ENCODE results near the gene FCN1. TPM values are rescaled to one million over a fixed set of nuclear protein-coding genes. Genes with fewer than 3 reads are reported as not detected.

The FCN1 gene
- total and polyA plus RNA-seq, 2 experiments from 2014 or later: not detected

GRCh38 chr9:134937566-134938345 lies 20.0 kb upstream of the FCN1 start:
- Histone ChIP-seq H2AFZ (no peak overlapping the region), H3K4me1 (ENCODE audit: insufficient read depth) (no peaks in the 10 kb centered on the region), H3K9me2 (replicated peaks; ENCODE audit: insufficient read depth) (no peaks in the 10 kb centered on the region), H3K27me3 (no peaks in the 10 kb centered on the region), H4K20me1 (ENCODE audit: insufficient read depth, poor library complexity, severe bottlenecking) (no peaks in the 10 kb centered on the region), H3K36me3 (replicated peaks; ENCODE audit: insufficient read depth, low read depth) (no peaks in the 10 kb centered on the region), H3K27ac (no peak overlapping the region), H3K4me2 (no peak overlapping the region), H3K79me2 (no peaks in the 10 kb centered on the region), H3K9me3 (ENCODE audit: low read depth) (no peaks in the 10 kb centered on the region), H3K4me3 (no peak overlapping the region)
- WGBS (ENCODE audit: low lambda C conversion rate, missing lambda C conversion rate): 78% methylated on average over 11 of the region's 11 CpGs
- TF ChIP-seq, protein P1, sequence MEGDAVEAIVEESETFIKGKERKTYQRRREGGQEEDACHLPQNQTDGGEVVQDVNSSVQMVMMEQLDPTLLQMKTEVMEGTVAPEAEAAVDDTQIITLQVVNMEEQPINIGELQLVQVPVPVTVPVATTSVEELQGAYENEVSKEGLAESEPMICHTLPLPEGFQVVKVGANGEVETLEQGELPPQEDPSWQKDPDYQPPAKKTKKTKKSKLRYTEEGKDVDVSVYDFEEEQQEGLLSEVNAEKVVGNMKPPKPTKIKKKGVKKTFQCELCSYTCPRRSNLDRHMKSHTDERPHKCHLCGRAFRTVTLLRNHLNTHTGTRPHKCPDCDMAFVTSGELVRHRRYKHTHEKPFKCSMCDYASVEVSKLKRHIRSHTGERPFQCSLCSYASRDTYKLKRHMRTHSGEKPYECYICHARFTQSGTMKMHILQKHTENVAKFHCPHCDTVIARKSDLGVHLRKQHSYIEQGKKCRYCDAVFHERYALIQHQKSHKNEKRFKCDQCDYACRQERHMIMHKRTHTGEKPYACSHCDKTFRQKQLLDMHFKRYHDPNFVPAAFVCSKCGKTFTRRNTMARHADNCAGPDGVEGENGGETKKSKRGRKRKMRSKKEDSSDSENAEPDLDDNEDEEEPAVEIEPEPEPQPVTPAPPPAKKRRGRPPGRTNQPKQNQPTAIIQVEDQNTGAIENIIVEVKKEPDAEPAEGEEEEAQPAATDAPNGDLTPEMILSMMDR (IDR thresholded peaks at IDR 0.05; ENCODE audit: poor library complexity): no peak
- TF ChIP-seq EZH2 (IDR thresholded peaks at IDR 0.05; ENCODE audit: borderline replicate concordance) (no peak), EZH2phosphoT487 (IDR thresholded peaks at IDR 0.05; ENCODE audit: low read depth, severe bottlenecking, unreplicated experiment) (no peak)
- DNase-seq (ENCODE audit: low spot score): no peak

DNA sequence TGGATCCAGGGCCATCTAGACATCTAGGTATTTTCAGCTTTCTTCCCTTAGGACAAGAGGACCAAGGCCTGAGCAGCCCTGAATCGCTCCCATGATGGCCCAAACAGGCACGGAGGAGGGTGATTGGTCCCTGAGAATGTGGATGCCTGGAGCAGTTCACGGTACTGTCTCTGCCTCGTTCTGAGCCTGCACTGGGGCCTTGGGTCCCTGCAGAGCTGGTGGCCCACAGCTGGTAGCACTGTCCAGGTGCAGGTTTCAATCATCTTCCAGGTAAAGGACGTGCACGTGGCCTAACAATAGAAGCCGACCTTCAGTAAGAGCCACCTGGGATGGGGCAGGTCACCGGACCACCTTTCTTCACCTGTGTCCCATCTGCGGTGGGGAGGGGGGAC lies 19.4 kb upstream of the FCN1 start:
- WGBS (ENCODE audit: low lambda C conversion rate, missing lambda C conversion rate): 91% methylated on average over 9 of the region's 9 CpGs
- Histone ChIP-seq H3K27ac (no peak overlapping the region), H3K4me2 (no peak overlapping the region), H3K4me1 (ENCODE audit: insufficient read depth) (no peaks in the 10 kb centered on the region), H3K9me2 (replicated peaks; ENCODE audit: insufficient read depth) (no peaks in the 10 kb centered on the region), H3K36me3 (replicated peaks; ENCODE audit: insufficient read depth, low read depth) (no peaks in the 10 kb centered on the region), H3K79me2 (no peaks in the 10 kb centered on the region), H2AFZ (no peak overlapping the region), H4K20me1 (ENCODE audit: insufficient read depth, poor library complexity, severe bottlenecking) (no peaks in the 10 kb centered on the region), H3K9me3 (ENCODE audit: low read depth) (no peaks in the 10 kb centered on the region), H3K27me3 (no peaks in the 10 kb centered on the region), H3K4me3 (no peak overlapping the region)
- no peak for DNase-seq (ENCODE audit: low spot score)
- TF ChIP-seq EZH2phosphoT487 (IDR thresholded peaks at IDR 0.05; ENCODE audit: low read depth, severe bottlenecking, unreplicated experiment) (no peak), EZH2 (IDR thresholded peaks at IDR 0.05; ENCODE audit: borderline replicate concordance) (no peak)
- TF ChIP-seq, protein P1 (IDR thresholded peaks at IDR 0.05; ENCODE audit: poor library complexity): no peak

- no peaks in the 10 kb centered on the region for H4K20me1 ChIP-seq (ENCODE audit: insufficient read depth, poor library complexity, severe bottlenecking)
- 90% methylated on average over 13 of the region's 13 CpGs for WGBS (ENCODE audit: low lambda C conversion rate, missing lambda C conversion rate)
- H3K27me3 ChIP-seq: no peaks in the 10 kb centered on the region
- H3K4me3 ChIP-seq: no peak overlapping the region
- H3K9me2 ChIP-seq (replicated peaks; ENCODE audit: insufficient read depth): no peaks in the 10 kb centered on the region
- no peaks in the 10 kb centered on the region for H3K4me1 ChIP-seq (ENCODE audit: insufficient read depth)
- no peaks in the 10 kb centered on the region for H3K79me2 ChIP-seq
- TF ChIP-seq, protein P1 (IDR thresholded peaks at IDR 0.05; ENCODE audit: poor library complexity): no peak
- TF ChIP-seq EZH2phosphoT487 (IDR thresholded peaks at IDR 0.05; ENCODE audit: low read depth, severe bottlenecking, unreplicated experiment): no peak
- no peak for TF ChIP-seq EZH2 (IDR thresholded peaks at IDR 0.05; ENCODE audit: borderline replicate concordance)
- no peak overlapping the region for H3K27ac ChIP-seq
- no peaks in the 10 kb centered on the region for H3K36me3 ChIP-seq (replicated peaks; ENCODE audit: insufficient read depth, low read depth)
- H2AFZ ChIP-seq: no peak overlapping the region
- DNase-seq (ENCODE audit: low spot score): no peak
- H3K9me3 ChIP-seq (ENCODE audit: low read depth): no peaks in the 10 kb centered on the region
- H3K4me2 ChIP-seq: no peak overlapping the region
These were observed 18.8 kb upstream of the FCN1 start for GRCh38 chr9:134936346-134937163.
